HG03139 (cell line): ENCODE measurements around the gene OLFML2A.
"Not testable (repeated sequence)": the region's sequence is repeated elsewhere in the genome, so short reads cannot be mapped to it uniquely, and the experiment has no call there.

Experiments used
- ATAC-seq: cut with Tn5 transposase; IDR thresholded peaks from one replicate; pipeline ENCODE4 v1.9.1; 2021; ENCODE audit not compliant: unreplicated experiment

Gene OLFML2A

DNA sequence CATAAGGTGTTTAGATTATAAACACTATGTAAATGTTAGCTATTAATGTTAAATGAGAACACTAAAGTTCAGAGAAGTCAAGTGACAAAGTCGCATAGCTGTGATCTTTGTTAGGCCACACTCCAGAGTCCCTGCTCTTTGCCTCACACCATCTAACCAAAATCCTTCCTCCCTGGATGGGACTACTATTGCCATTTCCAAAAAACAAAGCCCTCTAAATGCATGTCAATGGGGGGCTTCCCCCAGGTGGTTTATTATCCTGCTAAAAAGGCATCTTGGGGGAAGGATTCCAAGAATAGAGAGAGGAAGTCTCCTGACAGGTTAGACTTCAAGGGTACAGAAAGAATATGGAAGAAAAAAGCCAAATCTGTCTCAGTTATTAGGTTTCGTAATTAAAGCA lies 16.2 kb upstream of the OLFML2A start:
- no peak for ATAC-seq

DNA sequence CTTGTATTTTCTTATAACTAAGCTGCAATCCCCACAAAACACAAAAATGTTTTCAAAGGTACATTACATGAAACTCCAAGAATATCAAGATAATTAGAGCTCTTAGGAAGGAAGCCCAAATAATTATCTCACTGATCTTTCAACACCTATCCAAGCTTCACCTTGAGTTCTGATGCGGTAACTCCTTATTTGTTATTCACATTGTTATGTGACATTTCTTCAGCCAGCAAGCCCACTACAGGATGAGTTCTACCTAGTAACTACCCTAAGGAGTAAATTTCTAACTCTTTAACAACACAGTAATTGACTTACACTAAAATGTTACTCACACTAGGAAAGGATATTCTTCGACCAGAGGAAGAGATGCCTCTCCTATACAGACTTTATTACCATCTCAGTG lies 15.7 kb upstream of the OLFML2A start:
- ATAC-seq: no peak

DNA sequence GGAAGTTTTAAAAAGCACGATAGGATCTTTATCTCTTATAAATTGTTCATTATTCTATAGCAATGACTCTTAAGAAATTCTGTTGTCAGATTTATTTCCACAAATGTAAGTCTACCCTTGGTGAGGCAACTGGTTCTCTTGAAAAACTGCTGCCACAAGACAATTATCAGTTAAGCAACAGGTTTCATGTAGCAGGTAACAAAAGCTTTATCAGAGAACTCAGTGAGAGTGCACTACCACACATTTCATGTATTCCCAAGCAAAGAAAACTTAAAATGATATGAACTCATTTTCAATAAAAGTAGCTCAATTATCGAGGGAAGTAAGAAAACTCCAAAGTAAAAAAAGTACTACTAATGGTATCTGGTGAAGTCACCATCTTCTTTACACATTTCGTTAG lies 15.2 kb upstream of the OLFML2A start:
- ATAC-seq: no peak

DNA sequence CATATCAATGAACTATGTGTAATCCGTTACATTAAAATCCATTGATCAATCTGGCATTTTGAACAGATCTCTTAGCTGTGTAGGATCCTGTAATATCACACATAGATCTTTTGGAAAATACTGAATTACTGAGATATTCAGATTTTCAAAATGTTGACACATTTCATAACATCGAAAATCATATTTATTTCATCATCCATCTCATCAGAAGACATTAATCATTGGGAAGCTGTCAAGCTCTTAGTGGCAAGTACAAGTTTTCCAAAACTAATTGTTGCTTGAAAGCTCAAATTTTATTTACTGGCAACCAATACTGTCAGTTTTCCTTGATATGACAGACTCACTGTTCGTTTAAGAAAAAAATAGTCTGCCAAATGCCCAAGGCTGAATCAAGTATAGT lies 14.3 kb upstream of the OLFML2A start:
- no peak for ATAC-seq

DNA sequence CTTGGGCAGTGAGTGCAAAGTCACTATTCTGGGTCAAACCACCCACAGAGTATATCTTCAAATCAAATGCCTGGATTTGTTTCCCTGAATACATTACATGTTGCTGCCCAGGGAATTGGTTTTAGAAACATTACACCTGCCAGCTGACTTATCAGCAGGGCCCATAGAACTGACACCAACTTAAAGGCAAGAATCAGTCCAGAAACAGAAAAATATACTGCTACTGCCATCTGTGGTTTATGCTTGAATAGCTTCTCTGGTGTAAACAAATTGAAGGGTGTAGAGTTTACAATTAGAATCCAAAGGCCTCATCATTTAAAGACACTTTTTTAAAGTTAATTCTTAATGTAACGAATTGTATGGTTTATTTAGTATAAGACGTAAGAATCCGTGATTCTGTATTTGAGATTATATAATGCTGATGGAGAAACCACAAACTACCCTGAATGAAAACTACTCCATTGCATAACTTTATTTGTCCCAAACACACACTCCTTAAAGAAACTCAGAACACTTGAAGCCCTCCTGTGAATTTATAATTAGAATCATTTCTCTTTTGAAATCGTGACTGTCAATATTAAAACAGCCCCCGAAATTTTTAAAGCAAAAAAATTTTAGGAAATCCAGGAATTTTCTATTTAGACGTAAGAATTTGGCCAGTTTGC lies 12.0 kb upstream of the OLFML2A start:
- ATAC-seq: no peak

DNA sequence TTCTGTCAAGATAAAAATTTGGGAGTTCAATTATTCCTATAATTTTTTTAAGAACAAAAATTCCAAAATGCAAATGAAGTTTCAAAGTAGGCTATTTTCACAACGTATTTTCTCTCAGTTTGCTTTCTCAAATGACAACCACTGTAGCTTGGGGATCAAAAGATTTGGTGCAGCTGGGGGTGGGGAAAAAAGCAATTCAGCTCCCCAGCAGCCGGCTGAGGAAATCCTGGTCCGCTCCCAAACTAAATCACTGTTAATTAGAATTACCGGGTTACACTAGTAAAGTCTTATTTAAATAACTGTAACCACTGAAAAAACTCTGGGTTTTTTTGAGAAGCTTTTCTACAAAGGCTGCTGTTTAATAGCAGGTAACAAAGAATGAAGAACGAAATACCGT lies 11.5 kb upstream of the OLFML2A start:
- ATAC-seq: no peak

DNA sequence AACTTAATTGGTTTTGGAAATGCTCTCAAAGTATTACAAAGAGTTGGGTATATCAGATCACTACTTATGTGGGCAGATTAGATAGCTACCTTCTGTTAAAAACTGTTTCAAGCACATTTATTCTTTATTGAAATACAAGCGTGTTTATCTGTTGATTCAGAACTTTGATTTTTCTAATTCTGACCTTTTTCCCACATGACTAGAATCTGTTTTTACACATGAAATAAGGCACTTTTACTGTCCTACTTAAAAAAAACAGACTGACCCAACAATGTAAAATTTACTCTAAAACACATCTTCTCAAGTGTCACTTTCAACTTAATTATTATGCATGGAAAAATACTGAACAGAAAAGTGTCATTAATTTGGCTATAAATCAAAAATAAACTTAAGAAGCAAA lies 10.6 kb upstream of the OLFML2A start:
- no peak for ATAC-seq

DNA sequence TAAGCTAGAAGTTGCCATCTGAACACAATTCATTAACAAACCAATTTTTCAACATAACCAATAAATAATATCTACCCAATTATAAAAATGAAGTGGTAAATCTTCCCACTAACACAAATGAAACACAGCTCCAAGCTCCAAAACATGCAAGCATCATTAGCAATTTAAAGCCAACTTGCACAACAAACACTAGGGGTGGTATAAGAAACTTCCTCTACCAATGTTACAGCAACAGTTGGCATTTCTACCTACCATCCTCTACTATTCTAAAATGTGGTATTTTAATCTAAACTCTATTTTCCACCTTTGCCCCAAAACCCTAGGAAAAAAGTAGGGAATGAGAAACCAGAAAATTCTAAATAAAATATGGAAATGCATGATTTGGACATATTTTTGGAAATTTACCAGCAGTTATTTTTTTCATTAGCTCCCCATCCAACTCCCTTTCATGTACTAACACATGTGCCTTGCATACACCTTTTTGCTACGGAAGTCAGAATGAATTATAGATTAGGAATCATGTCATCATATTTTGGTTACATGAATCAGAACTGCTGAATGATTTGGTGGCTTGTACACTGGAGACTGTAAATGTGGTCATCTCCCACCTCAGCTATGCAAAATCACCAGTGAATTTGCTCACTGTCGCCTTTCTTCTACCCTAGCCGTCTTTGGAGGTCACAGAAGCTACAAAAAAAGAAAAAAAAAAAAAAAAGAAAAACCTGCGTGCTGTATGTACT lies 9.9 kb upstream of the OLFML2A start:
- no peak for ATAC-seq

DNA sequence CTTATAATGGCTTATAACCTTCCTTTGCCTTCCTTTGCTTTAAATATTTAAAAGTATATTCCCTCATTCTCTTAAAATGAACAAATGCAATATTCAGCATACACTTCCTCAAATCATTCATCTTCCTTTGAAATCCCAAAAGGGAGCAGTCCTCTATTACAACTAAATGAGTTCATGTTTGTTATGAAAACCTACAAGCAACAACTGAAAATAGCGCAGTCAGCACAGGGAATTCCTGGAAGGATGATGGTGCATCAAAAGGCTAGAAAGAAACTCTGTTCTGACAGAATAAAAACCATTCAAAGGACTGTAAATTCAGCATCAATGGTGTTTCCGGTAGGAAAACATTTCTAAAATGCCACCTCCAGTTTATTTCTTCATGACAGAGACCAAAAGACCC lies 9.1 kb upstream of the OLFML2A start:
- ATAC-seq: no peak

DNA sequence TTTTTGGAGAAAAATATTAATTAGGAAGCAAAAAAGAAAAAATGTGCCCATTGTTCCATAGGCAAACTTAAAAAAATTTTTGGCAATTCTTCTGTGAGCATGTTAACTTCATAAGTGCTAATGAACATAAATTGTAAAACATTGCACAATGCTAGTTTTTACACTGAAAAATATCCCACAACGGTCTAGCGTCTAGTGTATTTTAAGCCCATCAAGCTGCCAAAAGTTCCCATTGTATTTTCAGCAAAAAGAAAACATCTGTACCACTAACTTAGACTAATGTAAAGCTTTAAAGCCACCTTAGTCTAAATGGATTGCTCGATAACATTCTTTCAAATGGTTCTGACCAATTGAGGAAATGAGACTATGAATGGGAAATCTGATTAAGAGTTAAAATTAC lies 8.6 kb upstream of the OLFML2A start:
- no peak for ATAC-seq

DNA sequence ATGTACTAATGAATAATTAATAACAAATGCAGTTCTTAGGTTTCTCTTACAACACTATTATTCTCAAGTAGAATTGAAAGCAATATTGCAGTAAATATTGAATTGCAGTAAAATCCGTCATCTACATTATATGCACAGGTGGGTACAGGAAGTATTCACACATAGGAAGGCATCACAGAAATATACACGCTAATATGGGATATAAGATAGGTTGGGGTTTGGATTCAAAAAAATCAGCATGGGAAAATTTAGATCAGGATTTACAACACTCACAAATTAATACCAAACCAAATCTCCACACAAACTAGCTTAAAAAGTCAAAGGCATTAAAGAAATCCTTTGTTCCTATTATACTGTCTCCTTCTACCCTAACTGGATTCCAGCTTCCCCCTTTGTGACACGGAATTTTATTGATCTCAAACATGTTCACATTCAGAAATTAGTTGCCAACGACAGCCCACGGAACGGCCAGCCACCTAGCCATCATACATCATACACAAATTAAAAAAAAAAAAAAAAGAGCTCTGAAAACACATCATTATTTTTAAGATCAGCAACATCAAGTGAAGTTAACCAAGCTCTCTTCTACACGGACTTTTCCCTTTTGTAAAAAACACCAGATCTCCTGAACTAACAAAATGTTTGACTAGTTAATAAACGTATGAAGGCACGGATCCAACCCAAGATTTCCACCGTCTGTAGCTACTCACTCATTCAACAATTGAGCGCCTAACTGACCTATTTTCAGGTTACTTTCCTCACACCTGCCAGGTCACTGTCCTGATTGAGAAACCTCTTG lies 8.0 kb upstream of the OLFML2A start:
- no peak for ATAC-seq

DNA sequence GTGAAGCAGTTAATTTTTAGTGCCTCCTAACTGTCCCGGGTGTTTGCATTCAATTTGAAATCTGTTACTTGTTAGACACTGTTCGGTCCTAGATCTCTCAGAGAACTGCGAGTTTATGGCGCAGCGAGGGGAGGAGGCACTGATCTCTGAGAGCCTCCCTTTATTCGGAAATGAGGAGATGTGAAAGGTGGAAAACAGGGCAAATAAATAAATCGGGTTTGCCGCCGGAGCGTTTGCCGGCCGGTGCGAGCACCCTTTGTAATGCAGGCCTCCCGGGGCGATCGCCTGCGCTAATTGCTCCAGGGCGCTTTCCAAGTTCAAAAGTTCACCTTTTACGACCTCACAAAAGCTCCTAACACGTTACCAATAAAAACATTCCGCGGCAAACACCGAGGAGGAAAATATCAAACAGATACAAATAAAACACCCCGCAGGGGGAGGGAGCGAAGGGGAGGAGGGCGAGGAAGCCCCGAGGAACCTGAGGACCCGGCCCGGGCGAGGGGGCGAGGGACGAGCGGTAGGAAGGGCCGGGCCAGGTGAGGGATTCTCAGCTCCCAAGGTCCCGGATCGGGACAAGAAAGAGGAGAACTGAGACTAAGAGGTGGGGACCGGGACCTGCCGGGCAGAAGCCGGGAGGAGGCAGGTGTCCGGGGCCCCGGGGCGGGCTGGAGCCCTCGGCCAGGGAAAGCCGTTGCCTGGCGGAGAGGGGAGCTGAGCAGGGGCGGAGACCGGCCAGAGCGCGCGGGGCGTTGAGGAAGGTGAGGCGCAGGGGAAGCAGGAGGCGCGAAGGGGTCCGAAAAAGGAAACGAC lies 7.2 kb upstream of the OLFML2A start:
- ATAC-seq: no peak

DNA sequence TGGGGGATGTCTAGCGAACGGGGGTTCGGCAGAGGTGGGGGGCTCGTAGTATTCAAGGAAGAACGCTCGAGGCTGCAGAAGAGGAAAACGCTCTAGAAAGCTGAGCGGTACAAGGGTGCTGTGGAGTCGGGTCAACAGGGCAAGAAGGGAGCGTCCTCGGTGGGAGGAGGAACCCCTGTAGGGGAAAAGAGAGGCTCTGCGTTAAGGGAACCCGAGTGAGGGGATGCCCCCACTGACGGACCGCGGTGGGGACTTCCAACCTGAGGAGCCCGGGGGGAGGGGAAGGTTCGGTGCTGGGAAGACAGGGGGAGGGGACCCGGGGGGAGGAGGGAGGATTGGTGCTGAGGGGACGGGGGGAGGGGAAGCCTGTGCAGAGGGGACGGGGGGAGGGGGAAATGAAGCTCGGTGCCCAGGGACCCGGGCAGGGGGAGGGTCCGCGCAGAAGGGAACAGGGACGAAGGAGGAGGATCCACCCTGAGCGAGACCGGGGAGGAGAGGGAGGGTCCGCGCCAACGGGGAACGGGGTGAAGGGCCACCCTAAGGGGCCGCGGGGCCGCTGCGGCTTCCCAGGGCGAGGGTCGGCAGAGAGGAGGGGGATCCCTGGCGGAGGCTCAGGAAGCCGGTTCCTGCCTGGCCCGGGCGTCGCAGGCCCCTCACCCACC lies 6.4 kb upstream of the OLFML2A start:
- no peak for ATAC-seq

DNA sequence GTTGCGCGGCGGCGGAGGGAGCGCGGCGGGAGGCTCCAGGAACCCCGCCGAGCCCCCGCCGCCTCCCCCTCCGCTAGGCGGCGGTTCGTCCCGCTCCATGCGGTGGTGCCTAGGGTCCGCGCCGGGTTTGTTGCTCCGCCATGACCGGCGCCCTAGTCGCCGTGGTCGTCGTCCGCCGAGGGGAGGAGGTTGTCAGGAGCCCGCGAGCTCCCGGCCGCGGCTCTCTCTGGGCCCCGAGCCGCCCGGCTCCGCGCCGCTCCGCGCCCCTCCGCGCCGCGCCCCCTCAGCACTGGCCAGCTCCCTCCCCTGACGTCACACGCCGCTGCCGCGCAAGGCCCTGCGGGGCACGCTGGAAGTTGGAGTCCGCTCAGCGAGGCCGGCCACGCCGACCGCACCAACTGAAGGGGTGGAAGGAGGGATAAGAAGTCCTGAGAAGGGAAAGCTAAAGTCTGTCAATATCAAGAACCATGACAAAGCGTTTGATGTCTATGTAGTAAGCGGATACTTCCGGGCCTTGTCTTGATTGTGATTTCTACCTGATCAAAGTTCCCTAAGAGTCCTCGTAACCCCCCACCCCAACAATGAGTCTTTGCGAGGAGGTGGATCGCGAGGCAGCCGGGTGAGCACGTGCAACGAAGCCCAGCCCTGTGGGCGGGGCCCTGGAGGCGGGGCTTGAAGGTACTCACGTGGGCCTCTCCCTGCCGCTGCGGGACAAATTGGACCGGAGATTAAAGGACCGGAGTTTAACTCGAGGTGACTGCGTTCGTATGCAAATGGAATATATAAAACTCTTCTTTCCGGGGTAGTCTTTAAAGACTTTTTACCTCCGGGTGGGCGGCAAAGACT lies 5.7 kb upstream of the OLFML2A start, which contains the start of gene NR6A1:
NR6A1 (minus strand) TSS at position 291 of the 846 bp plus-strand sequence.
- peak; percentile 78 for ATAC-seq

DNA sequence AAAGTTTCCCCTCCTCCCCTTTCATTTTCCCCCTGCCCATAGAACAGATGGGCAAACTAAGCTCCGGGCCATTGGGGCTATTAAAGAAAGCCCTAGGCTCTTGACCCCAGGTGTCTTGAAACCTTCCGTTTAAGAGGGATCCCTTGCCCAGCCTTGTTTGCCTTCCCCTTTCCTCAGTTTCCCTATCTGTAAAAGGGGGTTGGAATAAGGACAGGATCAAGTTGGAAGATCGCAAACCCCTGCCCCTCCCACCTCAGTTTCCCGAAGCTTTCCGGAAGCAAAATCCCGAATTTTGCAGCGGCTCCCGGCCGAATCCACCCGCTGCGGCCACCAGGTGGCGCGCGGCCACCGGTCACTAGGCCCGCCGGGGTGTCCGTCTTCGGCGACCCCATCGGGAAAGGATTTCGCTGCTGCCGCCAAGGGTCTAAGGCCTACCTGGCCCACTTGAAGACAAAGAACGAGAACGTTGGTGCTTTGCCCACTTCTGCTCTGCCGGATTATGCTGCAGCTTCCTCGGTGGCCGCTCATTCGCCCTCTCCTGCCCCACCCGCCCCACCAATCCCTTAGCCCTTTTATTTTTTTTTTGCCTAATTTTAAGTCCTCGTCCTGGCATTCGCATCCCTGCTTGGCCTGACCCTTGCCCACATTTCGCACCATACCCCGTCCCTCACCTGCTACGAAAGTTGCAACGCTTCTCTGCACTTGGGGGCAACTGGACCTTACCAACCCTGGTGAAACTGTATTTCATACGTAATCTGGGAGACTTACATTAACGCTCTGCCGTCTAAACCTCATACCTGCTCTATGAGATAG lies 4.9 kb upstream of the OLFML2A start:
- no peak for ATAC-seq

DNA sequence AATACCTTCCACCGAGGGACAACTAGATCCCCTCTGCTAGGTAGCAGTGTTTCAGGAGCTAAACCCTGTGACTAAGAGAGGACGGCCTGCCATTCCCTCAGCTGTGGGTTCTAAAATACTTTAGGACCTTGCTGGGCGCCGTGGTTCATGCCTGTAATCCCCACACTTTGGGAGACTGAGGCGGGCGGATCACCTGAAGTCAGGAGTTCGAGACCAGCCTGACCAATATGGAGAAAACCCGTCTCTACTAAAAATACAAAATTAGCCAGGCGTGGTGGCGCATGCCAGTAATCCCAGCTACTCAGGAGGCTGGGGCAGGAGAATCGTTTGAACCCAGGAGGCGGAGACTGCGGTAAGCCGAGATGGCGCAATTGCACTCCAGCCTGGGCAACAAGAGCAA lies 4.1 kb upstream of the OLFML2A start:
- ATAC-seq: not testable (repeated sequence)

DNA sequence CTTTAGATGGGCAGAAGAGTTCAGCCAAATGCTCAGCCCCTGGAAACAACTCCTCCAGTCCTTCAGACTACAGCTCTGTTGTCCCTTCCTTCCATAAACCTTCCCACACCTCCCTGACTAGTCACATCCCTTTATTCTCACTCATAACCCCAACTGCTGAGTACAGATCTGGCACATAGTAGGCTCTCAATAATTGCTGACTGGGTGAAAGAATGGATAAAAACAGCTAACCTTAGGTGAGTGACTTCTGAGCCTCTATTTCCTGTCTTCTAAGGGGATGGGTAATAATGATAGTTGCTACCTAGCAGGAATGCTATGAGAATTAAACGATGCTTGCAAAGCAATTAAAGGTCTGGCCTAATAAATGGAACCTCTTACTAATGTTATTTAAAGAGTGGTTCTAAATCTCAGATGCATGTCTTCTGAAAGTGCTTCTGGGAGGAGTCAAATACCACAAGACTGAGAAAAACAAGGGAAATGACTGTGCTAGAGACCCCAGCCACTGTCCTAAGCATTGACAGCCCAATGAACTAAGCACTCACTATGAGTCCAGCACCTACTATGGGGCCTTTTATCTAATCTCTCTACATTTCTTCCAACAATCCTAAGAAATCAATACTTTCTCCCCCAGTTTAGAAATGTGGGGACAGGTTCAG lies 3.3 kb upstream of the OLFML2A start:
- ATAC-seq: no peak
